ENCODE results near the gene COBLL1. TPM values are rescaled to one million over a fixed set of nuclear protein-coding genes. Genes with fewer than 3 reads are reported as not detected.

The COBLL1 gene
- total RNA-seq, 6 experiments from 2014 or later = 28.1 to 49.7 (median 29.9) TPM

GRCh38 chr2:164745012-164745797 is 96.4 kb downstream of the COBLL1 start:
- Mint-ChIP-seq H3K36me3 (ENCODE audit: low read depth) (peaks cover 11% of the 10 kb centered on the region; the same call in 1 of the 2 replicates), H3K27me3 (ENCODE audit: insufficient read depth) (peaks cover 2% of the 10 kb centered on the region), H3K4me1 (ENCODE audit: low read depth) (peaks cover 37% of the 10 kb centered on the region), H3K4me3 (peak overlapping the region; percentile 20; the same call in 1 of the 2 replicates), H3K9me3 (no peaks in the 10 kb centered on the region), H3K27ac (peak overlapping the region; percentile 10; the same call in 1 of the 2 replicates)
- DNase-seq = peak; percentile 25
- TF ChIP-seq CTCF (IDR thresholded peaks at IDR 0.05) = no peak

- no peak for TF ChIP-seq CTCF (IDR thresholded peaks at IDR 0.05)
- peaks cover 11% of the 10 kb centered on the region; the same call in 1 of the 2 replicates for H3K36me3 Mint-ChIP-seq (ENCODE audit: low read depth)
- H3K27me3 Mint-ChIP-seq (ENCODE audit: insufficient read depth) = peaks cover 4% of the 10 kb centered on the region
- no peak overlapping the region for H3K4me3 Mint-ChIP-seq
- DNase-seq = no peak
- no peak overlapping the region for H3K27ac Mint-ChIP-seq
- H3K9me3 Mint-ChIP-seq = no peaks in the 10 kb centered on the region
- peaks cover 57% of the 10 kb centered on the region for H3K4me1 Mint-ChIP-seq (ENCODE audit: low read depth)
Observed at GRCh38 chr2:164742738-164743317, 98.8 kb downstream of the COBLL1 start.

- no peaks in the 10 kb centered on the region for H3K9me3 Mint-ChIP-seq
- H3K36me3 Mint-ChIP-seq (ENCODE audit: low read depth) = peaks cover 11% of the 10 kb centered on the region; the same call in 1 of the 2 replicates
- peaks cover 4% of the 10 kb centered on the region for H3K27me3 Mint-ChIP-seq (ENCODE audit: insufficient read depth)
- TF ChIP-seq CTCF (IDR thresholded peaks at IDR 0.05) = no peak
- peak; percentile 65 for DNase-seq
- H3K4me1 Mint-ChIP-seq (ENCODE audit: low read depth) = peaks cover 52% of the 10 kb centered on the region
- peak overlapping the region; percentile 66 for H3K4me3 Mint-ChIP-seq
- H3K27ac Mint-ChIP-seq = peak overlapping the region; percentile 64
Observed at GRCh38 chr2:164739966-164740365, 101.7 kb downstream of the COBLL1 start.

- no peak overlapping the region for H3K27ac Mint-ChIP-seq
Observed at GRCh38 chr2:164737612-164738081, 104.0 kb downstream of the COBLL1 start.

More at GRCh38 chr2:164737612-164738081, 104.0 kb downstream of the COBLL1 start:
- H3K9me3 Mint-ChIP-seq = no peaks in the 10 kb centered on the region
- H3K27me3 Mint-ChIP-seq (ENCODE audit: insufficient read depth) = peaks cover 4% of the 10 kb centered on the region
- TF ChIP-seq CTCF (IDR thresholded peaks at IDR 0.05) = peak; percentile 93
- peak; percentile 53 for DNase-seq
- H3K4me3 Mint-ChIP-seq = no peak overlapping the region
- H3K36me3 Mint-ChIP-seq (ENCODE audit: low read depth) = peaks cover 9% of the 10 kb centered on the region; the same call in 1 of the 2 replicates
- H3K4me1 Mint-ChIP-seq (ENCODE audit: low read depth) = peaks cover 62% of the 10 kb centered on the region
